ENCODE results near the gene SS18L1. TPM values are rescaled to one million over a fixed set of nuclear protein-coding genes. Genes with fewer than 3 reads are reported as not detected.

SS18L1 gene, protein sequence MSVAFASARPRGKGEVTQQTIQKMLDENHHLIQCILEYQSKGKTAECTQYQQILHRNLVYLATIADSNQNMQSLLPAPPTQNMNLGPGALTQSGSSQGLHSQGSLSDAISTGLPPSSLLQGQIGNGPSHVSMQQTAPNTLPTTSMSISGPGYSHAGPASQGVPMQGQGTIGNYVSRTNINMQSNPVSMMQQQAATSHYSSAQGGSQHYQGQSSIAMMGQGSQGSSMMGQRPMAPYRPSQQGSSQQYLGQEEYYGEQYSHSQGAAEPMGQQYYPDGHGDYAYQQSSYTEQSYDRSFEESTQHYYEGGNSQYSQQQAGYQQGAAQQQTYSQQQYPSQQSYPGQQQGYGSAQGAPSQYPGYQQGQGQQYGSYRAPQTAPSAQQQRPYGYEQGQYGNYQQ
- 7.7 TPM for polyA plus RNA-seq (2013, experiment 1 of 2)
- polyA plus RNA-seq (2013, experiment 2 of 2): 7.7 TPM

DNA sequence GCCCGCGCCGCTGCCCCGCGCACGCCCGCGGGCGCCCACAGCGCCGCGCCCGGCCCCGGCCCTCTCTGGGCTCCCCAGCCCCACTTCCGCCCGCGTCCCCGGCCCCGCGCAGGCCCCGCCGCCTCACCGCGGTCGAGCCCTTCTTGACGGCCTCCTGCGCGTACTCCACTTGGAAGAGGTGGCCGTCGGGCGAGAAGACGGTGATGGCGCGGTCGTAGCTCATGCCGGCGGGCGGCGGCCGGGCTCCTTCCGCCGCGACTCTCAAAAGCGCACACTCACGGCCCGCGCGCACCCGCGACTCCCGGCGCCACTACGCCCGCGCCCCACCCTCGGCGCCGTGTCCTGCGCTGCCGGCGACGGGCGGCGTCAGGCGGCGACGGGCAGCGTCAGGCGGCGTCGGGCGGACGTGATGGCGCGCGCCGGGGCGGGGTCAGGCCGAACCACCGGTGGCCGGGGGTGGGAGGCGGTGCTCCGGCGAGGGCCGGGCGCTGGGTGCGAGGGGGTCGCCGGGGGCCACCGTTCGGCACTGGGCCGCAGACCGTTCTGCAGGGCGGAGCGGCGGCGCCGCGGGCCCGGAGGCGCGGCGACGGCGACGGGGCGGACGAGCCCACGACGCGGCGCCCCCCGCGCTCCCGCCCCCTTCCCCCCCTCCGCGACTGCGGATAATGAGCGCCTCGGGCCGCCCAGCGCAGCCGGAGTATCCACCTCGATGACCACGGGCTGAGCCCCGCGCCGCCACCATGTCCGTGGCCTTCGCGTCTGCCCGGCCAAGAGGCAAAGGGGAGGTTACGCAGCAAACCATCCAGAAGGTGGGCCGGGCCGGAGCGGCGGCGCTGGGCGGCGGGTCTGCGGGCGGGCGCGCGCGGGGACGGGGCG lies at the start of gene SS18L1, which contains the start of gene PSMA7:
SS18L1 (plus strand) TSS at position 689 of the 876 bp plus-strand sequence; CDS start at position 741, 52 bp downstream.
PSMA7 (minus strand) TSS at position 314 of the 876 bp plus-strand sequence; CDS start at position 223, 91 bp downstream.
- Histone ChIP-seq H2BK5ac (ENCODE audit: low read length) (peak within 1 kb of the TSS; percentile 91), H3K56ac (ENCODE audit: low read length) (peak within 1 kb of the TSS; percentile 99), H2BK15ac (replicated peaks; ENCODE audit: low read depth) (no peak within 1 kb of the TSS), H4K8ac (ENCODE audit: low read depth, low read length) (peak within 1 kb of the TSS; percentile 95), H3K23ac (ENCODE audit: low read length) (peak within 1 kb of the TSS; percentile 45), H2AK5ac (ENCODE audit: low read length) (no peak within 1 kb of the TSS), H3K18ac (ENCODE audit: low read length) (peak within 1 kb of the TSS; percentile 98), H3K27ac (ENCODE audit: low read depth, low read length) (peak within 1 kb of the TSS; percentile 86), H3K4me2 (ENCODE audit: low read length) (peak within 1 kb of the TSS; percentile 98), H3K79me1 (ENCODE audit: low read length) (peaks cover 39% of the 10 kb centered on the region), H3K79me2 (ENCODE audit: control insufficient read depth, insufficient read depth, low read length) (peaks cover 79% of the 10 kb centered on the region), H3K9ac (ENCODE audit: low read length) (peak within 1 kb of the TSS; percentile 97), H2BK120ac (ENCODE audit: low read depth, low read length) (peak within 1 kb of the TSS; percentile 100), H4K5ac (ENCODE audit: low read length) (no peak within 1 kb of the TSS), H3K4me3 (ENCODE audit: low read length) (peak within 1 kb of the TSS; percentile 91), H3K4me1 (ENCODE audit: control insufficient read depth, low read depth, low read length) (peaks cover 7% of the 10 kb centered on the region), H3K27me3 (ENCODE audit: insufficient read depth, low read length, poor library complexity) (no peaks in the 10 kb centered on the region), H3K4ac (ENCODE audit: low read depth, low read length) (peak within 1 kb of the TSS; percentile 94), H3K36me3 (ENCODE audit: control insufficient read depth, insufficient read depth, low read length) (peaks cover 12% of the 10 kb centered on the region)
- no CpG with 5 or more reads among the region's 148 CpGs for WGBS (ENCODE audit: extremely low coverage, insufficient coverage, low lambda C conversion rate)
- peak; percentile 92 for DNase-seq

GRCh38 chr20:62096421-62097380 lies 46.9 kb upstream of the SS18L1 start:
- no CpG with 5 or more reads among the region's 30 CpGs for WGBS (ENCODE audit: extremely low coverage, insufficient coverage, low lambda C conversion rate)
- Histone ChIP-seq H3K79me2 (ENCODE audit: control insufficient read depth, insufficient read depth, low read length) (no peaks in the 10 kb centered on the region), H2BK5ac (ENCODE audit: low read length) (no peak overlapping the region), H3K56ac (ENCODE audit: low read length) (no peak overlapping the region), H2BK120ac (ENCODE audit: low read depth, low read length) (no peak overlapping the region), H3K9ac (ENCODE audit: low read length) (no peak overlapping the region), H4K5ac (ENCODE audit: low read length) (no peak overlapping the region), H3K27ac (ENCODE audit: low read depth, low read length) (no peak overlapping the region), H3K27me3 (ENCODE audit: insufficient read depth, low read length, poor library complexity) (no peaks in the 10 kb centered on the region), H3K4me3 (ENCODE audit: low read length) (no peak overlapping the region), H3K36me3 (ENCODE audit: control insufficient read depth, insufficient read depth, low read length) (no peaks in the 10 kb centered on the region), H3K4ac (ENCODE audit: low read depth, low read length) (no peak overlapping the region), H4K8ac (ENCODE audit: low read depth, low read length) (no peak overlapping the region), H3K4me1 (ENCODE audit: control insufficient read depth, low read depth, low read length) (no peaks in the 10 kb centered on the region), H3K4me2 (ENCODE audit: low read length) (no peak overlapping the region), H3K23ac (ENCODE audit: low read length) (no peak overlapping the region), H3K18ac (ENCODE audit: low read length) (no peak overlapping the region), H2AK5ac (ENCODE audit: low read length) (no peak overlapping the region), H2BK15ac (replicated peaks; ENCODE audit: low read depth) (no peak overlapping the region), H3K79me1 (ENCODE audit: low read length) (no peaks in the 10 kb centered on the region)
- no peak for DNase-seq

GRCh38 chr20:62097881-62098407 lies 45.6 kb upstream of the SS18L1 start:
- H4K5ac ChIP-seq (ENCODE audit: low read length): no peak overlapping the region
- no peak overlapping the region for H3K56ac ChIP-seq (ENCODE audit: low read length)
- no peak overlapping the region for H3K27ac ChIP-seq (ENCODE audit: low read depth, low read length)

DNA sequence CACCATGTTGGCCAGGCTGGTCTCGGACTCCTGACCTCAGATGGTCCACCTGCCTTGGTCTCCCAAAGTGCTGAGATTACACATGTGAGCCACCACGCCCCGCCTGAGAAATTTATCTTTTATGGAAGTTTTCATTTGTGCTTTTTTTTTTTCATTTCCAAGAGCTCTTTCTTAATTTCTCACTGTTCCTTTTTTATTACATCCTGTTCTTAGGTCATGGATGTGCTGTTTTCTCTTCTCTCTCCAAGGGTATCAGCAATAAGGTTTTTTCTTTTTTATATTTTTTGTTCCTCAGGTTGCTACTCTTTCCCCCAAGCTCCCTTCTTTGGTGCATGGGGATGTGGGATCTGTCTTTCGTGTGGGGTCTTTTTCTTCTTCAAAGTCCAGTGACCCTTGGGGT lies 42.5 kb upstream of the SS18L1 start:
- no peak overlapping the region for H3K23ac ChIP-seq (ENCODE audit: low read length)
- no peak for DNase-seq
- no peaks in the 10 kb centered on the region for H3K79me2 ChIP-seq (ENCODE audit: control insufficient read depth, insufficient read depth, low read length)
- WGBS (ENCODE audit: extremely low coverage, insufficient coverage, low lambda C conversion rate): no CpG with 5 or more reads among the region's 4 CpGs
- no peak overlapping the region for H3K56ac ChIP-seq (ENCODE audit: low read length)
- no peak overlapping the region for H3K4me2 ChIP-seq (ENCODE audit: low read length)
- H3K27me3 ChIP-seq (ENCODE audit: insufficient read depth, low read length, poor library complexity): no peaks in the 10 kb centered on the region
- no peak overlapping the region for H2AK5ac ChIP-seq (ENCODE audit: low read length)
- H3K4me3 ChIP-seq (ENCODE audit: low read length): no peak overlapping the region
- no peak overlapping the region for H4K5ac ChIP-seq (ENCODE audit: low read length)
- no peak overlapping the region for H2BK15ac ChIP-seq (replicated peaks; ENCODE audit: low read depth)
- no peaks in the 10 kb centered on the region for H3K79me1 ChIP-seq (ENCODE audit: low read length)
- H3K18ac ChIP-seq (ENCODE audit: low read length): no peak overlapping the region
- no peaks in the 10 kb centered on the region for H3K36me3 ChIP-seq (ENCODE audit: control insufficient read depth, insufficient read depth, low read length)
- no peak overlapping the region for H3K9ac ChIP-seq (ENCODE audit: low read length)
- no peak overlapping the region for H2BK120ac ChIP-seq (ENCODE audit: low read depth, low read length)
- H3K4me1 ChIP-seq (ENCODE audit: control insufficient read depth, low read depth, low read length): no peaks in the 10 kb centered on the region
- H3K27ac ChIP-seq (ENCODE audit: low read depth, low read length): no peak overlapping the region
- H4K8ac ChIP-seq (ENCODE audit: low read depth, low read length): no peak overlapping the region
- no peak overlapping the region for H3K4ac ChIP-seq (ENCODE audit: low read depth, low read length)
- no peak overlapping the region for H2BK5ac ChIP-seq (ENCODE audit: low read length)

More at GRCh38 chr20:62097881-62098407, 45.6 kb upstream of the SS18L1 start:
- H2BK120ac ChIP-seq (ENCODE audit: low read depth, low read length): no peak overlapping the region
- no CpG with 5 or more reads among the region's 16 CpGs for WGBS (ENCODE audit: extremely low coverage, insufficient coverage, low lambda C conversion rate)
- H3K4me3 ChIP-seq (ENCODE audit: low read length): no peak overlapping the region
- no peak overlapping the region for H4K8ac ChIP-seq (ENCODE audit: low read depth, low read length)
- H2BK15ac ChIP-seq (replicated peaks; ENCODE audit: low read depth): no peak overlapping the region
- no peak overlapping the region for H3K23ac ChIP-seq (ENCODE audit: low read length)
- H3K79me2 ChIP-seq (ENCODE audit: control insufficient read depth, insufficient read depth, low read length): no peaks in the 10 kb centered on the region
- no peak overlapping the region for H3K4me2 ChIP-seq (ENCODE audit: low read length)
- no peaks in the 10 kb centered on the region for H3K79me1 ChIP-seq (ENCODE audit: low read length)
- H3K9ac ChIP-seq (ENCODE audit: low read length): no peak overlapping the region
- no peak overlapping the region for H2AK5ac ChIP-seq (ENCODE audit: low read length)
- DNase-seq: no peak
- no peaks in the 10 kb centered on the region for H3K4me1 ChIP-seq (ENCODE audit: control insufficient read depth, low read depth, low read length)
- H3K18ac ChIP-seq (ENCODE audit: low read length): no peak overlapping the region
- no peak overlapping the region for H2BK5ac ChIP-seq (ENCODE audit: low read length)
- H3K4ac ChIP-seq (ENCODE audit: low read depth, low read length): no peak overlapping the region
- no peaks in the 10 kb centered on the region for H3K36me3 ChIP-seq (ENCODE audit: control insufficient read depth, insufficient read depth, low read length)
- no peaks in the 10 kb centered on the region for H3K27me3 ChIP-seq (ENCODE audit: insufficient read depth, low read length, poor library complexity)

Data from mesendoderm (in vitro differentiated cells).